ENCODE results near the gene TKT.

- TF ChIP-seq, protein P1, sequence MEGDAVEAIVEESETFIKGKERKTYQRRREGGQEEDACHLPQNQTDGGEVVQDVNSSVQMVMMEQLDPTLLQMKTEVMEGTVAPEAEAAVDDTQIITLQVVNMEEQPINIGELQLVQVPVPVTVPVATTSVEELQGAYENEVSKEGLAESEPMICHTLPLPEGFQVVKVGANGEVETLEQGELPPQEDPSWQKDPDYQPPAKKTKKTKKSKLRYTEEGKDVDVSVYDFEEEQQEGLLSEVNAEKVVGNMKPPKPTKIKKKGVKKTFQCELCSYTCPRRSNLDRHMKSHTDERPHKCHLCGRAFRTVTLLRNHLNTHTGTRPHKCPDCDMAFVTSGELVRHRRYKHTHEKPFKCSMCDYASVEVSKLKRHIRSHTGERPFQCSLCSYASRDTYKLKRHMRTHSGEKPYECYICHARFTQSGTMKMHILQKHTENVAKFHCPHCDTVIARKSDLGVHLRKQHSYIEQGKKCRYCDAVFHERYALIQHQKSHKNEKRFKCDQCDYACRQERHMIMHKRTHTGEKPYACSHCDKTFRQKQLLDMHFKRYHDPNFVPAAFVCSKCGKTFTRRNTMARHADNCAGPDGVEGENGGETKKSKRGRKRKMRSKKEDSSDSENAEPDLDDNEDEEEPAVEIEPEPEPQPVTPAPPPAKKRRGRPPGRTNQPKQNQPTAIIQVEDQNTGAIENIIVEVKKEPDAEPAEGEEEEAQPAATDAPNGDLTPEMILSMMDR (conservative IDR thresholded peaks at IDR 0.05; ENCODE audit: low read depth, low read length), result no peak
- no peak for TF ChIP-seq EZH2 (IDR thresholded peaks at IDR 0.05; ENCODE audit: borderline replicate concordance, low read depth, low read length, poor library complexity, severe bottlenecking)
Observed at GRCh38 chr3:53287131-53287629, 31.4 kb upstream of the TKT start.

Data from A673 (cell line).